Measurements from ENCODE around the gene CNKSR3. TPM values are rescaled to one million over a fixed set of nuclear protein-coding genes. Genes with fewer than 3 reads are reported as not detected.
A peak's percentile ranks its signal among the peaks of the same experiment; 100 is the strongest.

Gene CNKSR3
- total RNA-seq, 2 donors from 2014 or later: 9.3 to 13.2 TPM

GRCh38 chr6:154496793-154497517 lies 13.5 kb downstream of the CNKSR3 start:
- intact Hi-C loops (cut with DNase I): no loop called here
- ATAC-seq (no peak), DNase-seq (no peak)
- H3K4me3 ChIP-seq: no peak overlapping the region
- H3K27ac ChIP-seq: no peak overlapping the region
- no peak for TF ChIP-seq CTCF (IDR thresholded peaks at IDR 0.05)
- no peak for TF ChIP-seq POLR2A (IDR thresholded peaks at IDR 0.05)
- peaks cover 58% of the 10 kb centered on the region for H3K4me1 ChIP-seq
- H3K9me3 ChIP-seq: no peaks in the 10 kb centered on the region
- 80 to 84% methylated on average over 15 to 16 of the region's 16 CpGs for WGBS, 2 donors
- no peaks in the 10 kb centered on the region for H3K36me3 ChIP-seq (replicated peaks in 1 of 2; ENCODE audit: insufficient read depth in 1 of 2, low read depth in 2 of 2)
- no peaks in the 10 kb centered on the region for H3K27me3 ChIP-seq

- no peak for TF ChIP-seq CTCF (IDR thresholded peaks at IDR 0.05)
- no peak for TF ChIP-seq POLR2A (IDR thresholded peaks at IDR 0.05)
- no peak for DNase-seq
Observed at GRCh38 chr6:154496186-154496585, 14.3 kb downstream of the CNKSR3 start.

GRCh38 chr6:154494592-154495311 lies 15.7 kb downstream of the CNKSR3 start:
- Histone ChIP-seq H3K9me3 (no peaks in the 10 kb centered on the region), H3K27ac (no peak overlapping the region), H3K4me1 (peaks cover 50% of the 10 kb centered on the region), H3K4me3 (no peak overlapping the region), H3K36me3 (replicated peaks in 1 of 2; ENCODE audit: insufficient read depth in 1 of 2, low read depth in 2 of 2) (no peaks in the 10 kb centered on the region), H3K27me3 (no peaks in the 10 kb centered on the region)
- TF ChIP-seq POLR2A (IDR thresholded peaks at IDR 0.05) (no peak), CTCF (IDR thresholded peaks at IDR 0.05) (no peak)
- intact Hi-C loops (cut with DNase I): no loop called here
- DNase-seq (no peak), ATAC-seq (no peak)
- WGBS, 2 donors: 54 to 67% methylated on average over 5 of the region's 5 CpGs

More at GRCh38 chr6:154496186-154496585, 14.3 kb downstream of the CNKSR3 start:
- no peak overlapping the region for H3K4me3 ChIP-seq
- ATAC-seq: no peak
- H3K27me3 ChIP-seq: no peaks in the 10 kb centered on the region
- no peaks in the 10 kb centered on the region for H3K9me3 ChIP-seq
- H3K27ac ChIP-seq: no peak overlapping the region
- WGBS, 2 donors: 71 to 82% methylated on average over 4 of the region's 4 CpGs
- intact Hi-C loops (cut with DNase I): no loop called here
- H3K4me1 ChIP-seq: peaks cover 60% of the 10 kb centered on the region
- H3K36me3 ChIP-seq (replicated peaks in 1 of 2; ENCODE audit: insufficient read depth in 1 of 2, low read depth in 2 of 2): no peaks in the 10 kb centered on the region

- intact Hi-C loops (cut with DNase I): no loop called here
- ATAC-seq: no peak
Observed at GRCh38 chr6:154491567-154492470, 18.7 kb downstream of the CNKSR3 start.

More at GRCh38 chr6:154491567-154492470, 18.7 kb downstream of the CNKSR3 start:
- Histone ChIP-seq H3K27ac (peak overlapping the region in 1 of 4 donors; percentile 28), H3K36me3 (replicated peaks in 1 of 2; ENCODE audit: insufficient read depth in 1 of 2, low read depth in 2 of 2) (no peaks in the 10 kb centered on the region), H3K9me3 (no peaks in the 10 kb centered on the region), H3K27me3 (no peaks in the 10 kb centered on the region), H3K4me1 (peaks cover 67% of the 10 kb centered on the region), H3K4me3 (no peak overlapping the region)
- no peak for TF ChIP-seq CTCF (IDR thresholded peaks at IDR 0.05)
- no peak for TF ChIP-seq POLR2A (IDR thresholded peaks at IDR 0.05)
- WGBS, 2 donors: 58 to 64% methylated on average over 5 of the region's 5 CpGs
- DNase-seq: no peak

All from body of pancreas (tissue), 4 donors.